ENCODE results near the gene KANSL1.

The KANSL1 gene

GRCh38 chr17:46163929-46164594, 29.2 kb downstream of the KANSL1 start:
- no peak for DNase-seq

GRCh38 chr17:46163316-46163715, 29.9 kb downstream of the KANSL1 start:
- DNase-seq: no peak

DNA sequence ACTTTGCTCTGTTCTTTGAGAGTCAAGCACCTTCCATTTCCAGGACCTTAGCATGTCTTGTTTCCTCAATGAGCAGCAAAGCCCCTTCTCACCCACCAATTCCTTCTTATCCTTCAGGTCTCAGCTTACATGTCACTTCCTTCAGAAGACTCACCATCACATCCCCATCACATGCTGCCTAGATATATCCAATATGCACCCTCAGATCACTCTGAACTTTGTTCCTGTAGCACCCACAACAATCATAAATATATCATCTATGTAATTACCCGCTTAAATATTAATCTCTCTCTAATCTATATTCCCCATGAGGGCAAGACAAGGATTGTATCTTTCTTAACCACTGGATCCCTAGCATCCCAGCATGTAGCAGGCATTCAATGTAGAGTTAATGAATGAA, 30.4 kb downstream of the KANSL1 start:
- no peak for DNase-seq

DNA sequence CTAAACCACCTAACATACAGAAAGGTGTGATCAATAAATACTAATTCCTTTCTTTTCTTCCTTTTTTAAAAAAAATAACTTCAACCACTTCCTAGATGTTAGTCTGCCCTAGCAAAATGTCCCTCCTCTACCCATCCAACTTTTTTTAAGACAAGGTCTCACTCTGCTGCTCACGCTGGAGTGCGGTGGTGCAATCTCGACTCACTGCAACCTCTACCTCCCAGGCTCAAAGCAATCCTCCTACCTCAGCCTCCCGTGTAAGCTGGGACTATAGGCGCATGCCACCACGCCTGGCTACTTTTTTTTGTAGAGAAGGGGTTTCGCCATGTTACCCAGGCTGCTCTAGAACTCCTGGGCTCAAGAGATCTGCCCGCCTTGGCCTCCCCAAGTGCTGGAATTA, 33.1 kb downstream of the KANSL1 start:
- no peak for DNase-seq

DNA sequence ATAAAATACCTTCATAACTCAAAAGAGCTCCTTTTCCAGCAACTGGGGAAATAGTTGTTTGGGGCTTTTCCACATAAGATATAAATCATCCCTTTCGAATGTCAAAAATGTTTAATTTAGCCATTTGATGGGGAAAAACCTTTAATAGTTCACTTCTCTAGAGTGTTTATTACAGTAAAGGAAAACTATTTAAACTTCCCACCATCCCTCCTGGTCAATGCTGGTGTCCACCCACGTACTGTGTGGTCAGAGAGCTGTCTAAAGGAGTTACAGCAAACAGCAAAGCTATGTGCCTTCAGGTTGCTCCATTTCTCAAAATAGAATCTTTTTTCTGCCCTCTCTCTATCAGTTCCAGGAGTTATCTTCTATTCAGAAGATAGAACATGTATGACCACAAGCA, 33.5 kb downstream of the KANSL1 start:
- no peak for DNase-seq

DNA sequence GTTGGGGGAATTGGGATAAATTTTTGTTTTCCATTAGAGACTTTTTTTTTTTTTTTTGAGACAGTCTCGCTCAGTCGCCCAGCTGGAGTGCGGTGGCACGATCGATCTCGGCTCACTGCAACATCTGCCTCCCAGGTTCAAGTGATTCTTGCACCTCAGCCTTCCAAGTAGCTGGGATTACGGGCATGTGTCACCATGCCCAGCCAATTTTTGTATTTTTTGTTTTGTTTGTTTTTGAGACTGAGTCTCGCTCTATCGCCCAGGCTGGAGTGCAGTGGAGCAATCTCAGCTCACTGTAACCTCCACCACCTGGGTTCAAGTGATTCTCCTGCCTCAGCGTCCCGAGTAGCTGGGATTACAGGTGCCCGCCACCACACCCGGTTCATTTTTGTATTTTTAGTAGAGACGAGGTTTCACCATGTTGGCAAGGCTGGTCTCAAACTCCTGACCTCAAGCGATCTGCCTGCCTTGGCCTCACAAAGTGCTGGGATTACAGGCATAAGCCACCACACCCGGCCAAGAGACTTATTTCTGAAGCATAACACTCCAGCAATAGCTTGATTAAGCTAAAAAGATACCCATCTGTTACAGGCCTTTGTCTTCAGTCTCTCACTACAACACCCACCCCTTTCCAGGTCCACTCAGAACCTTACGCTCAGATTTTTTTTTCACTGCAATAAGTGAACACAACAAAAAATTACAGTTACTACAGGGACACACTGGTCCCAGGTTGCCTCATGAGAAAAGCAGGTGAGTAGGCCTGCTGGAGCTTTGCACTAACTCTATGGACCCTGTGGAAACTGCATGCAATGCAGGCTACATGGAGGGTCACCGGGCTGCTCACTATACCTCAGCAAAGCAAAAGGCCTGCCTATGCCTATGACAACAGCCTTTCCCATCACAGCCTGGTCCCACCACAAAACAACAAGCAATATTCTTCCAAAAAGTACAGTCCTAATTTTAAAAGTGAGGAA, 34.6 kb downstream of the KANSL1 start:
- no peak for DNase-seq

DNA sequence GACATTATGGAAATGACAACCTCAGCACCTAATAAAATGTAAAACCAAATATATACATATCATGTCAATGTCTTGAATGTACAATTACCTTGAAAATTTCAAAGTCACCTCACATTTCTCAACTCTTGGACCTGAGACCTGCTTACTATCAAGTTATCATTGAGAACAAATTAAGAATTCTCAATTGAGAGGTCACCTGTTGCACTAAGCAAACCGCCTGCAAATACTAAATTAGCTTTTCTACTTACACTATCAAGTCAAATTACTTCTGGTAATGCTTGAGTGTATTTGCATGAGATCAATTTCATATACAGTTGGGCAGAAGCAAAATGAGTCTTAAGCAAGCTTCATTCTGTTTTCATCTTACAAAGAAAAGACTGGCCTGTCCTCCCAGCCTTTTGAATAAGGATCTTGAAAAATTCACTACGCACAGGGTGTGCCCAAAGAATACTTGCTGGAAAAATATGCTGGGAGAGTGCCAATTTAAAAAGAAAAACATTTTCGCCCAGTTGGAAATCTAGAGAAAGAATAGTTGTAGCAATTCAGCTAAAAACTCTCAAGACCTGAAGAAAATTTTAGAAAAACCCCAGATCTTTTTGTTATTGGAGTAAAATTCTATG, 35.7 kb downstream of the KANSL1 start:
- DNase-seq: no peak

DNA sequence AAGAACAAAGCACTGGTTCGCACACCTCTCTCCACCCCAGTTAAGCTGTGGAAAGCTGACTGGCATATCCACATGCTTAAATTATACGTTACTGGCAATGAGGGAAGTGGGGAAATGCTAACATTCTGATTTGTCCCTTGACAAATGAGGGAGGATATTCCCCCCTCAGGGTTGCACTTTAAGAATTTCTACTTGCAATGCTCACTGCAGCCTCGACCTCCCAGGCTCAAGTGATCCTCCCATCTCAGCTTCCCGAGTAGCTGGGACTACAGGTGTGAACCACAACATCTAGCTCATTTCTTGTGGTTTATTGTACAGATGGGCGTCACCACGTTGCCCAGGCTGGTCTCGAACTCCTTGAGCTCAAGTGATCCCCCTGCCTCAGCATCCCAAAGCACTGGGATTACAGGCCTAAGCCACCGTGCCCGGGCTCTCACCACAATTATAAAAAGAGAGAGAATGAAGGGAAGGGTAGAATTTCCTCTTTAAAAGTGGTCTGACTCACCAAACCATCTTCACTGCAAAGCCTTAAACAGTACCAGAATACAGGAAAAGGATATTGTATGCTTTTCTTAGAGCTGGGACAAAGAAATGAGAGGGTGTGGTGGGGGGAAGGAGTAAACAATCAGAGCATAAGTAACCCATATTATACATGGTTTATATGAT, 38.9 kb downstream of the KANSL1 start:
- DNase-seq: no peak

DNA sequence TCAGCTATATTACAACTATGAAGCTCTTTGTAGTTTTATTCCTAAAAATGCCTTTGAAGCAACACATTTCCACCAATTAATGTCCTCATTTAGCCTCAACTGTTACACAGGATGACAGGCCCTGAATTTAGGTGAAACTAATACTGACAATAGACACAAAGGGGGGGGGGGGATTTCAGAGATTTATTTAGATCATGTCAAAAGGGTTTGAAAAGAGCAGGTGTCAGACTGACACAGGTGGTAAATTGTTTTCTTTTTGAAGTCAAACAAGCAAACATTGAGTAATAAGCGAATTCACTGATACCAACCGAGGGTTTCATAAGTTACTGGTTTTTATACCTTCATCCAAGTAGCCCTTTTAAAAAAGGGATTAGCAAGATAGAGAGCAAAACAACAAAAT, 40.8 kb downstream of the KANSL1 start:
- DNase-seq: no peak

DNA sequence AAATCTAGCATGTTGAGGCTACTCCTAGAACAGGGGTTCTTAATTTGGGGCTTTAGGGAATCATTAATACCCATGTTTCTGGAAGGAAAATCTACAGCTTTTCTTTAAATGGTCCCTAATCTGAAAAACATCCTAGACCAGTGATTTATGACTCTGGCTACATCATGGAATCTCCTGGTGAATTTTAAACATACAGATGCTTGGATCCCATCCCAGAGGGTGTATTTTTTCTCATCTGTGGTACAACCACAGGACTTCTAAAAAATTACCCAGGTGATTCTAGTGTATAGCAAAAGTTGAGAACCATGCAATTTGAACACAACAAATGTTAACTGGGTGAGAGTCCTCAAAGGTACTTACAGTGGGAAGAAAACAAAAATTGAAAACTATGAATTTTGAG, 41.5 kb downstream of the KANSL1 start:
- DNase-seq: no peak

GRCh38 chr17:46150216-46150963, 42.8 kb downstream of the KANSL1 start:
- DNase-seq: no peak

GRCh38 chr17:46148247-46148646, 45.0 kb downstream of the KANSL1 start:
- no peak for DNase-seq

GRCh38 chr17:46147296-46147695, 45.9 kb downstream of the KANSL1 start:
- DNase-seq: no peak

DNA sequence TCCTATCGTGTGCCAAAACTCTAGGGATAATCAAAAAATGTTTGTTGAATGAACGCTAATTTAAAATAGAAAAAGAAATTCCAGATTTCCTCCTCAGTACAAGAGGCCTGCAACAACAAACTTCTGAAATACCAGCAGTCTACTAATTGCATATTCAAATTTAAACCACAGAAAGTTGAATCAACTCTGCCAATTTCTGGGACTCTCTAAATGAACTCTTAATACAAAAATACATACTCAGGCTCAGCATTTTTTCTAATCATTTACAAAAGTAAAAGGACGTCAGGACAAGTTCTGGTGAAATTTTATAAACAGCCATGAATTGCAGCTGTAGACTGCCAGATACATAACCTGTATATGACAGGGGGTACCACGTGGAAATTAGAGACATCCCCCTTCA, 49.0 kb downstream of the KANSL1 start:
- DNase-seq: peak in 1 of 2 donors; percentile 39

- DNase-seq: no peak
Measured at GRCh38 chr17:46143827-46144236, 49.4 kb downstream of the KANSL1 start.

- no peak for DNase-seq
Measured at GRCh38 chr17:46141645-46142044, 51.6 kb downstream of the KANSL1 start.

- DNase-seq: no peak
Measured at GRCh38 chr17:46140645-46141197, 52.5 kb downstream of the KANSL1 start.

DNA sequence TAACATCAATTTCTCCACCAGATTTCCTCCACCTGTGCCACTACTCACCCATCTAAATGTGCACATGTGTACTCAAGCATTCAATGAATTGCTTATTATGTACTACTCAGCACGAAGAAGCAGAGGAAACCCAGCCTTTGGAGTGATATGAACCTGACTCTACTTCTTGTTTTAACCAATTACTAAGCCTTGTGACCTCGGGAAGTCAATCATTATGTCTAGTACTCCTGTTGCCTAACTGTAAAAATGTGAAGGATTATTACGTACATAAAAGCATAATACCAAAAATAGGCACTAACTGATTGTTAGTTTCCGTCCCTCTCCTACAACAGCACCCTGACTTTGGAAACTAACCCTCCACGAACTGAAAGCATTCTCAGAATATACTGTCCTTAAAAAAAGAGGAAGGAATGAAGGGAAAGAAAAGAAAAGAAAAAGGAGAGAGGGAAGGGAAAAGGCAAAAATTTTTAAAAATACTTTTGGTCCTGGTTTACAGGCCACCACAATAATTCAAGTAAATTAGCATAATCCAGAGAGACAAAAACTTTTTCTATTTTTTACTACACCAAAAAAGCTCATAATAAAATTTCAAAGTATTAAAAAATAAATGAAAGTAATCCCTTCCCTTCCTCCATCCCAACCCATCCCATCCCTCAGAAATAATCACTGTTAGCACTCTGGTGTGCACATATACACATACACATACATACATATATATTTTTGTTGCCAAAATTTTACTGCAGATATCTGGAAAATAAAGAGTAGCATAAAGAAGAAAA, 53.6 kb downstream of the KANSL1 start:
- DNase-seq: no peak

GRCh38 chr17:46138473-46138872, 54.8 kb downstream of the KANSL1 start:
- DNase-seq: no peak

- DNase-seq: no peak
Measured at GRCh38 chr17:46136820-46137219, 56.4 kb downstream of the KANSL1 start.

- no peak for DNase-seq
Measured at GRCh38 chr17:46135879-46136563, 57.2 kb downstream of the KANSL1 start.
